GM21717 (cell line): Measurements from ENCODE around the gene EFCAB12.
"Not testable (repeated sequence)": the region's sequence is repeated elsewhere in the genome, so short reads cannot be mapped to it uniquely, and the experiment has no call there.

ENCODE experiments used
- ATAC-seq: cut with Tn5 transposase; IDR thresholded peaks from one replicate; pipeline ENCODE4 v1.9.1; 2021; ENCODE audit warnings: mild to moderate bottlenecking, moderate library complexity; ENCODE audit not compliant: unreplicated experiment

EFCAB12 gene

DNA sequence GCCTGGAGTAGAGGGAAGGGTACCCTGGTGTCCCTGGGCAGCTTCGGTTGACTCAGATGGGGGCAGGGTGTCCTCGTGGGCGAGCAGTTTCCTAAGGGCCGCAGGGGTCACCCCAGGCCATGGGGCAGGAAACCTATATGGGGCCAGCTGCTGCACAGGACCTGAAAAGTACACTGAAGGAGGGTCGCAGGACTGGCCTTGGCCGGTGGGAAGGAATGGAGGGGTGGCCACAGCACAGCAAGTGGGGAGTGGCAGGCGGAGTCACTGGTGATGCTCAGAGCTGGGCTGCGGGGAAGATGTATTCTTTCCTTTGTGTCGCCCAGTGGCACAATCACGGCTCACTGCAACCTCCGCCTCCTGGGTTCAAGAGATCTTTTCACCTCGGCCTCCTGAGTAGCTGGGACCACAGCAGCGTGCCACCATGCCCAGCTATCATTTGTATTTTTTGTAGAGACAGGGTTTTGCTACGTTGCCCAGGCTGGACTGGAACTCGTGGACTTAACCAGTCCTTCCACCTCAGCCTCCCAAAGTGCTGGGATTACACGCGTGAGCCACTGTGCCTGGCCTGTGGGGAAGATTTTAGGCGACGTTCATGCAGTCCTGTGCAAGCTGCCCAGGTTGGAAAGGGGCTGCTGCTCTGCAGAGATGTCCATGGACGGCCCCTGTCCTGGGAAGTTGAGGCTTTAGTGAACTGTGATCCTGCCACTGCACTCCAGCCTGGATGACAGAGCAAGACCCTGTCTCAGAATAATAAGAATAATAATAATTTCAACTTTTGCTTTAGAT is 57.2 kb downstream of the EFCAB12 start:
- ATAC-seq = no peak

DNA sequence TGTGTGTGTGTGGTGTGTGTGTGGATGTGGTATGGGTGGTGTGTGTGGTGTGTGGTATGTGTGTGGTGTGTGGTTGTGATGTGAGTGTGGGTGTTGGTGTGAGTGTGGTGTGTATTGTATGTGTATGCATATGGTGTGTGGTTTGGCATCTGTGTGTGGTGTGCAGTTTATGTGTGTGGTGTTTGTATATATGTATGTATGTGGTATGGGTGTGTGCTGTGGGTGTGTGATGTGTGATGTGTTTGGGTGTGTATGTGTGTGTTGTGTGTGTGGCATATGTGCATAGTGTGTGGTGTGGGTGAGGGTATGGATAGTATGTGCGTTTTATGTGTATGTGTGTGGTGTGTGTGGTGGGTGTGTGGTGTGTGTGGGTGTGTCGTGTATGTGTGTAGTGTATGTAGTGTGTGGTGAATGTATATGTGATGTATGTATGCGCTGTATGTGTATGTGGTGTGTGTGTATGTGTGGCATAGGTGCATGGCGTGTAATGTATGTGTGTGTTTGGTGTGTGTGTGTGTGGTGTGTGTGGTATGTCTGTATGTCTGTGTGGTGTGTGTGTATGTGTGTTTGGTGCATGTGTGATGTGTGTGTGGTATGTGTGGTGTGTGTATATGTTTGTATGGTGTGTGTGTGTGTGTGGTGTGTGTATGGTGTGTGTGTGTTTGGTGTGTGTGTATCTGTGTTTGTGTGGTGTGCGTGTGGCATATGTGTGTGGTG is 58.0 kb downstream of the EFCAB12 start:
- no peak for ATAC-seq

DNA sequence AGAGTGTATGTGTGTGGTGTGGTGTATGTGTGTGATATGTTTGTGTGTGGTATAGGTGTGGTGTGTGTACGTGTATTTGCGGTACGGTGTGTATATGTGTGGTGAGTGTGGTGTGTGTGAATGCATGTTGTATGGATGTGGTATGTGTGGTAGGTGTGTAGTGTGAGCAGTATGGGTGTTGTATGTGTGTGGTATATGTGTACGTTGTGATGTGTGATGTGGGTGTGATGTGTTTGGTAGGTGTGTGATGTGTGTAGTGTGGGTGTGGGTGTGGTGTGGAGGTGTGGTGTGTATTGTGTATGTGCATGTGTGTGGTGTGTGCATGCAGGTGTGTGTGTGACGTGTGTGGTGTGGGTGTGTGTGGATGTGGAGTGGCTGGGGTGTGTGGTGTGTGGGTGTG is 58.7 kb downstream of the EFCAB12 start:
- ATAC-seq = no peak

DNA sequence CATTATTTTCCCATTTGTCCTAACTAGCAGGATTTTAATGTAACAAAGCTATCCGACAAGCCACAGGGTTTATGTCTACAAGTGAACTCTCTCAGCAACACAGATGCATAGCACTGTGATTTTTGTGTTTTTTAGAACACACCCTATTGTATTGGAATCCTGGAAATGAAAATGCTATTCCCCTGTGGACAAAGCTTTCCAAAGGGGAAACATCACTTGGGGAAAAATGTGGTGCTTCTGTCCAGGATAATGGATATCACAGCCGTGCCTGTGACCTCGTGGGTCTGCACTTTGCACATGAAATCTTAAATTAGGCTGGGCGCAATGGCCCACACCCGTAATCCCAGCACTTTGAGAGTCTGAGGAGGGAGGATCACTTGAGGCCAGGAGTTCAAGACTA is 60.6 kb downstream of the EFCAB12 start:
- ATAC-seq = no peak

DNA sequence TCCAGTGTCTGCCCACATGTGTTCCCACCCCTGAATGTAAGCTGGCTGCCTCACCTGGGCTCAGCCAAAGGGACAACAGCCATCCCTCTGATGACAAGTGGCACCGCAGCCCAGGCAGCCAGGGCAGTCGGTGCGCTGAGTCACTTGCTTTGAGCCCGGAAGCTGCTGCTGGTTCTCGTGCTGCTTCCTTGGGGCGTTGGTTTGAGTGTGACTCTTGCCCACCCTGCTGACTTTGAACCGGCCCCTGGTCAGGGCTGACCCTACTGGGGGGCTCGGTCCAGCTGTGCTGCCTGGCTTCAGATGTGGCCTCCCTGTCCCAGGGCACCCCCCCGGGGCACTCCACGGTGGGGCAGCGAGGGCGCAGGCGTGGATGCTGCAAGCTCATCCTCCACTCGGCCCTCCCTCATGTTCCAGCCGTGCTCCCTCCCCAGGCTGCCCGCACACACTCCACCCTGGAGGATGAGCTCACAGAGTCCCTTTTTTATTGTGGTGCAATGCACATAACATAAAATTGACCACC is 62.1 kb downstream of the EFCAB12 start:
- ATAC-seq = no peak

DNA sequence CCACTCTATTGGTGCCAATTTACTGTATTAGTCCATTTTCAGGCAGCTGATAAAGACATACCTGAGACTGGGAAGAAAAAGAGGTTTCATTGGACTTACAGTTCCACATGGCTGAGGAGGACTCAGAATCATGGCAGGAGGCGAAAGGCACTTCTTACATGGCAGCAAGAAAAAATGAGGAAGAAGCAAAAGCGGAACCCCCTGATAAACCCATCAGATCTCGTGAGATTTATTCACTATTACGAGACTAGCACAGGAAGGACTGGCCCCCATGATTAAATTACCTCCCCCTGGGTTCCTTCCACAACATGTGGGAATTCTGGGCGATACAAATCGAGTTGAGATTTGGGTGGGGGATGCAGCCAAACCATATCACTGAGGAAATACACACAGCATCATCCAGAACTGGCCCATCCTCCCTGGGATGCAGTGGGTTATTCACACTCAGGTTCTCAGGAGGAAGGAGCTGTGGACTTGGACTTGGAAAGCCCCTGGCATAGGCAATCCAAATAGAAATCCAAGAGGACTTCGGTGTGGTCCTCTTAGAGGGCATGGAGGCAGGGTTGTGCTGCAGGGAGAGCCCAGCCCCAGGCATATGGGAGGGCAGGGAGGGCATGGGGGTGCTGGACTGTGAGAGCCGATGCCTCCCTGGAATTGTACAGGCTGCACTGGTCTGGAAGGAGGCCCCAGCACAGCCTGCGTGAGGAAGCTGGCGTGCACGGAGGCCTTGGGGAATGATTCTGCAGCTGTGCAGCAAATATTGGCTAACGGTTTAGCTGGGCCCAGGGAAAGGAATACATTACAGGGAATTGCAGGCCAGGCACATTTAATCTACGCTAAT is 62.9 kb downstream of the EFCAB12 start:
- no peak for ATAC-seq

DNA sequence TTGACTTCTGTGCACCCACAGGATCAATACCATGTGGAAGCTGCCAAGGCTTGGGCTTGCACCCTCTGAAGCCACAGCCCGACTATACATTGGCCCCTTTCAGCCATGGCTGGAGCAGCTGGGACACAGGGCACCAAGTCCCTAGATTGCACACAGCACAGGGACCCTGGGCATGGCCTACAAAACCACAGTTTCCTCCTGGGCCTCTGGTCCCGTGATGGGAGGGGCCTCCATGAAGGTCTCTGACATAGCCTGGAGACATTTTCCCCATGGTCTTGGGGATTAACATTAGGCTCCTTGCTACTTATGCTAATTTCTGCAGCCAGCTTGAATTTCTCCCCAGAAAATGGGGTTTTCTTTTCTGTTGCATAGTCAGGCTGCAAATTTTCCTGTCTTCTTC is 63.6 kb downstream of the EFCAB12 start:
- not testable (repeated sequence) for ATAC-seq

DNA sequence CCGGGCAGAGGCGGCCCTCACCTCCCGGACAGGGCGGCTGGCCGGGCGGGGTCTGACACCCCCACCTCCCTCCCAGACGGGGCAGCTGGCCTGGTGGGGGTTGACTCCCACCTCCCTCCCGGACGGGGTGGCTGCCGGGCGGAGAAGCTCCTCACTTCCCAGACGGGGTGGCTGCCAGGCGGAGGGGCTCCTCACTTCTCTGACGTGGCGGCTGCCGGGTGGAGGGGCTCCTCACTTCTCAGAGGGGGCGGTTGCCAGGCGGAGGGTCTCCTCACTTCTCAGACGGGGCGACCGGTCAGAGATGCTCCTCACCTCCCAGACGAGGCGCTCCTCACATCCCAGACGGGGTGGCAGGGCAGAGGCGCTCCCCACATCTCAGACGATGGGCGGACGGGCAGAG is 65.1 kb downstream of the EFCAB12 start:
- not testable (repeated sequence) for ATAC-seq

DNA sequence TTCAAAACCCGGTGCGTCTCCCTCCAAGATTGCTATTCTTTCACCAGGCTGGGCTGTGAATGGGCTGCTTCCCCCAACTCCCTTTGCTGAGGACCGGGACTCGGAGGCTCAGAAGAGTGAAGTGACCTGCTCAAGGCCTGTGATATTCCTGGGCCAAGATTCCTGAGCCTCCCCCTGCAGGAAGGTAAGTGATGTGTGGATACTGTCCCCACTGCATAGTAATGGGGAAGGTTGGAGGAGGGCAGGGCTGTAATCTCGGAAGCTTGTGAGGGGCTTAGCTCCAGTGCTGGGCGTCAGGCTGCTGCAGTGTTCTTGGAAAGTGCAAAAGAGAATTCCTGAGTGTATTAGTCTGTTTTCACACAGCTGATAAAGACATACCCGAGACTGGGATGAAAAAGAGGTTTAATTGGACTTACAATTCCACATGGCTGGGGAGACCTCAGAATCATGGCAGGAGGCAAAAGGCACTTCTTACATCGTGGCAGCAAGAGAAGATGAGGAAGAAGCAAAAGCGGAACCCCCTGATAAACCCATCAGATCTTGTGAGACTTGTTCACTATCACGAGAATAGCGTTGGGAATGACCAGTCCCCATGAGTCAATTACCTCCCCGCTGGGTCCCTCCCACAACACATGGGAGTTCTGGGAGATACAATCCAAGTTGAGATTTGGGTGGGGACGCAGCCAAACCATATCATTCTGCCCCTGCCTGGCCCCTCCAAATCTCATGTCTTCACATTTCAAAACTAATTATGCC is 67.6 kb downstream of the EFCAB12 start:
- ATAC-seq = no peak

DNA sequence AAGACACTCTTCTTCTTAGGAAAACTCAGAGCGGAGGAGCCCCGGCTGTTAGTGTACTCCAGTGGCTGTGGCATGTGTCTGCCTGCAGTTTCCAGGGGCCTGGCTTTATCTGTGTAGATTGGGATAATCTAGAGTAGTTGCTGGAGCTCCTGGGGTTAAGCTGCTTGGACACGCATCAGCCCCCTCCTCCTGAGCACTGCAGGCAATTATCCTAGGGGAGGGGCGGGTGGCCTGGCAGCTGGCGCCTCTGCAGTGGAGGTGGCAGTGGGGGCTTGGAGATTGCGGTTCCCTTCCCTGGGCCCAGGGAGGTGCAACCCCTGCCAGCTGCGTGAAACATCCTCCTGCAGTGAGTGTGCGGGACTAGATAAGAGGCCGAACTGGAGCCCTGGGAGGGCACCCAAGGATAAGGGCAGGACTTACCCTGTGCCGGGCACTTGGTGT is 68.2 kb downstream of the EFCAB12 start:
- ATAC-seq = no peak

DNA sequence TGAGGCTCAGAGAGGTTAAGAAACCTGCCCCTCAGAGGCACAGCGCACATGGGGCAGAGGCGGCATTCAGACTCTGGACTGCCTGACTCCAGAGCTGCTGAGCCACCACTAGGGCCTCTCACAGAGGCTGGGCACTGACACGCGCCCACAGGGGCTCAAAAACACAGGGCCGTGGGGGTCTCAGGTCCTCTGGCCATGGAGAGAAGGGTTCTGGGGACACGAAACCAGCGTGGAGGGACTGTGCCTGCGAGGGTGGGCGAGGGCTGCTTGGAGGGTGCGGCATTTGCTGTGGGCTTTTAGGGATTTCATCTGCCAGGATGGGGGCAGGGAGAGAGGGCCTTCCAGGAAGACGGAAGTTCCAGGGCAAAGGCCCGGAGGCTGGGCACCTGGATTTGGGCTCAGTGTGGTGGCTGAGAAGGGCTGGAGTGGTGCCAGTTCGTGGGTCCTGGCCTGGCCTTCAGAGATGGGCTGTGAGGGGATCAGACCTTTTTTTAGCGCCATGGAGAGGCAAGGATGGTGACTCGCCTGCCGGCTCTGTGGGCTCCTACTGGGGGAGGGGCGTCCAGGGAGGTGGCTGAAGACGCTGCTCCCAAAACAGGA is 69.6 kb downstream of the EFCAB12 start:
- no peak for ATAC-seq

DNA sequence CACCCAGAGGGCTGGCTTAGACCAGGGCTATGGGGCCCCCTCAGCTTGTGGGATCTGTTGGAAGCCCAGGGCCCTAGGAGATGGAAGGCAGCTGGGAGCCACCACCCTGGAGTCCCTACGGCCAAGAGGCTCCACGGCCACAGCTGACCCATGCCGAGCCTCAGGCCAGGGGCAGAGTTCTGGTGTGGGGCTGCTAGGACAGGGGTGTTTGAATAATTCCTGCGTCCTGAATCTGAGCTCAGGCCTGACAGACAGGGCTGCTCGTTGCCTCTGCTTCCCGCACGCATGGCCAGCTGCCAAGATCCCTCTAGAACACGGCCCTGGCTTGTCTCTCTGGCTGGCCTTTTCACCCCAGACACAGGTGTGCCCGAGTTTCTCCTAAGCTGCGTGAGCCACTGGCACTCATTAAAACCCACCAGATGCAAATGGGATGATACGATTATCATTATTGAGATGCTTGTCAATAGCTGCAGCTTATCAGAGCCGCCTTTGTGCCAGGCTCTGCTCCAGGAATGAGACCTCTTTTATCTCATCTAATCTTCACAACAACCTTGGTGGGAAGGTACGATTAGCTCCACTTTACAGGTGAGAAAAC is 70.2 kb downstream of the EFCAB12 start:
- ATAC-seq = no peak

DNA sequence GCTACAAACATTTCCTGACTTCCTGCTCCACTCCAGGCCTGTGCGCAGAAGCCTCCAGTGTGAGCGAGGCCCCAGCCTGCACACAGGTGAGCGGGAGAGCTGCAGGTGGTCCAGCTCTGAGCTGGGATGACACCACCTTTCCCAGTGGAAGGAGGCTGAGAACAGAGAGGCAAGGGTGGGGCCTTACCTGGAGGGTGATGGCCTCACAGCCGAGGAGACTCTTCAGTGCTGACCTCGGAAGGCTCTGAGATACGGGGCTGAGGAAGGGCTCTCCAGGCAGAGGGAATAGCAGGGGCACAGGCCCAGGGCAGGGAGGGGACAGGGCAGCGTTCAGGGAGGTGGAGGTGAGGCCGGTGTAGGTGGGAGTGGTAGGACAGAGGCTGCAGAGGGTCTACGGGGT is 70.8 kb downstream of the EFCAB12 start:
- no peak for ATAC-seq

DNA sequence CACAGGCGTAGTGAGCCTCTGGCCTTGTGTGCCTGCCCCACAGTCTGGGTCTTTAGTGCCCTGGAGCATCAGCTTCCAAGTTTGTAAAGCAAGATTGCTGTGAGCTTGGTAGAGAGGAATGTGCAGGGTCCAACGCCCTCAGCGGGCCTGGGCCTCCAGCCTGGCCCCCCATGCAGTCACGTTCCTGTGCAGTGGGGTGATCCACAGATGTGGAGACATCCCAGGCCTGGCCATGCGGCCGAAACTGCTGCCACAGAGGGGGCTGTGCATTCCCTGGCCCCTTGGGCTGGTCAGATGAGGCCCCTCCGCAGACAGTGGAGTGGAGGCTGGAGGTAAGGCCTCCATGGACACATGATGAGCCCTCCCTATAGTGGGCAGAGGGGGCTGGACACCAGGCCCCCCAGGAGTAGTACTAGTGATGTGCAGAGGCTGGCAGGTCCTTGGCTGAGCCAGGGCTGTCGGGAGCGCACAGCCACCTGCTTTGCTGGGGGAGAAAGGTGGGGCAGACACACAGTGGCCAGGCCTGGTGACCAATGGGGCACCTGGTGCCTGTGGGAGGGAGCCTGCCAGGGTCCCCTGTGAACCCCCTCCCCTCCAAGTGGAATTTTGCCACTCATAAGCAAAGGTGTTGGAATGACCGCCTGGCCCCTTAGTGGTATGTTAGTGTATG is 71.5 kb downstream of the EFCAB12 start:
- ATAC-seq = no peak

DNA sequence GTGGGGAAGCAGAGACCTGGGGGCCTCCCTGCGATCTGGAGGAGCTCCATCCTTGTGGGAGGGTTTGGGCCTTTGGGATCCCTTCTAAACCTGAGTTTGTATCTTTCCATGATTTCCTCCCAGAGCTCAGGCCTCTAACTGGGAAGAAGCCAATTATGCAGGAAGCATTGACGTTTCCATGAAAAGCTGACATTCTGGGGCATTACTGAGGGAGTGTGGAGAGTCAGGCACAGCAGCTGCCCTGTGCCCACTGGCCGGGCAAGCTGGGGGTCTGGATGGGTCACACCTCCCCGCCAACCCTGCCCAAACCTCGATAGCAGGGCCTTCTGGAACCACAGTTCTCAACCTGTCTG is 74.9 kb downstream of the EFCAB12 start:
- no peak for ATAC-seq

DNA sequence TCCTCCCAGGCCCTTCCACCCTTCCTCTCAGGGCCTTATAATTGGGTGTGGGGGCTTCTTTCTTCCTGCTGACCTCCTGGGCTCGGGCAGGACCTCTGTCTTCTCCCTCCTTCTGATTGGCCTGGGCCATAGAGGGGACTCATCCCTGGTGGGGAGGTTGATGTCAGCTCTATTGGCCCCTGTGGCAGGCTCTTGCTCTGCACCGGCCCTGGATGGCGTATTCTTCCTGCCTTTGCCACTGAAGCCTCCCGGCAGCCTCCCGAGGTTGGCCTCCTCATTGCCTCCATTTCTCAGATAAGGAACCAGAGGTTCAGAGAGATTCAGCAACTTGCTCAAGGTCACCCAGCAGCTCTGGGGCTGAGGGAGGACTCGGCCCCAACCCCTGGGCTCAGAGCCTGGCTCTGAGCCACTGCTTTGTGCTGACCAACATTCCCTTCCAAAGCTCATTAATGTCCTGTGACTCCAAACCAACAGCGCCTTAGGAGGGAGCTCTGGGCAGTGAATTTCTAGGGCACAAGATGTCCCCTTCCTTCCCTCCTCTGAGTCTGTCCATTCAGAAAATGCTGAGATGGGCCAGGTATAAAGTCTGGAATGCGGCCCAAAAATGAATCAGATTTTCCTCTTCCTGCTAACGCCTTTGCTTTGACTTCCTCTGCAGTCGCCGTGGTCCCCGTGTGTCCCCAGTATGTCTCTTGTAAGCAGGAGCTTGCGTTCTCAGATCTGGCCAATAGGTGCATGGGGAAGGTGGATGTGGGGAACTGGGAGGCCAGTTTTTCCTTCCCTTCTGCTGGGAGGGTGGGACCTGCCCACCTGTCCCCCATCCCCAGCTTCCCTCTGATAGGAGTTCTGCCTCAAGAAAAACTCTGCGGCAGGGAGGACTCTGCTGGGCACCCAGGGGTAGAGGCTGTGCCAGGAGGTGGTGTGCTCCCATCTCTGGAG is 75.5 kb downstream of the EFCAB12 start:
- no peak for ATAC-seq

DNA sequence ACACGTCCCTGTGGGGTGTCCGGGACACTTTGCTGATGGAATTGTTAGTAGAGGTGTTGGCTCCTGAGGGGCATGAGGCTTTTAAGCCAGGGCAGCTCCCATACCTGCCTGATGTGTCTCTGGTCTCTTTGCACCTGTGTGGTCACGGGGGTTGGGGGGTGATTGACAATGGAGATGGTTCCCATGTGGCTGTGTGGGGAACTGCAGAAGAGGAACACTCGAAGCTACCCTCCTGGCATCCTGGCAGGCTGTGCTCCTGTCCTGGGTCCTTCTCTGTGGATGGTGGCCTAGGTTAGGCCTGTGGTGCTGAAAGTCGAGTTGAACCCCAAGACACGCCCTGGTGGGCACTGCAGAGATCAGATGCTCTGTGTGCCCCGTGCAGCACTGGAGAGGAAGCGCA is 76.4 kb downstream of the EFCAB12 start:
- ATAC-seq = no peak
